Progenitor cell of endocrine pancreas (in vitro differentiated cells): Measurements from ENCODE around the gene ATP2A2. TPM values are rescaled to one million over a fixed set of nuclear protein-coding genes. Genes with fewer than 3 reads are reported as not detected.

Experiments
- DNase-seq: peaks from one replicate; pipeline ENCODE4 v3.0.0; 2021; ENCODE audit warnings: low spot score; ENCODE audit not compliant: unreplicated experiment
- H3K27ac Mint-ChIP-seq: 2 replicates; pipeline ENCODE4 v1.8.0; 2021; ENCODE audit warnings: mild to moderate bottlenecking, moderate library complexity, mixed read lengths
- H3K27me3 Mint-ChIP-seq: 2 replicates; pipeline ENCODE4 v1.8.0; 2021; ENCODE audit warnings: mixed read lengths
- H3K36me3 Mint-ChIP-seq: 2 replicates; pipeline ENCODE4 v1.8.0; 2022; ENCODE audit warnings: mixed read lengths; ENCODE audit not compliant: insufficient read depth
- H3K4me1 Mint-ChIP-seq: 2 replicates; pipeline ENCODE4 v1.8.0; 2021; ENCODE audit warnings: low read depth, mixed read lengths
- H3K4me3 Mint-ChIP-seq: 2 replicates; pipeline ENCODE4 v1.8.0; 2021; ENCODE audit warnings: low read depth, mild to moderate bottlenecking, moderate library complexity, mixed read lengths
- H3K9me3 Mint-ChIP-seq: 2 replicates; pipeline ENCODE4 v1.8.0; 2021; ENCODE audit warnings: low read depth, mixed read lengths
- total RNA-seq: library from RNA; stranded (reverse); gene quantifications from 2 replicates; pipeline ENCODE4 v1.2.1, GENCODE V29; 2021
- TF ChIP-seq, protein P1 (sequence below): fragments of 200-600 bp; sonication (generic); IDR thresholded peaks from one replicate; pipeline ENCODE4 v1.5.0; 2021; ENCODE audit warnings: antibody characterized with exemption, mild to moderate bottlenecking; ENCODE audit not compliant: unreplicated experiment

ATP2A2 gene
- total RNA-seq, 1 donor from 2014 or later, result 167 TPM

DNA sequence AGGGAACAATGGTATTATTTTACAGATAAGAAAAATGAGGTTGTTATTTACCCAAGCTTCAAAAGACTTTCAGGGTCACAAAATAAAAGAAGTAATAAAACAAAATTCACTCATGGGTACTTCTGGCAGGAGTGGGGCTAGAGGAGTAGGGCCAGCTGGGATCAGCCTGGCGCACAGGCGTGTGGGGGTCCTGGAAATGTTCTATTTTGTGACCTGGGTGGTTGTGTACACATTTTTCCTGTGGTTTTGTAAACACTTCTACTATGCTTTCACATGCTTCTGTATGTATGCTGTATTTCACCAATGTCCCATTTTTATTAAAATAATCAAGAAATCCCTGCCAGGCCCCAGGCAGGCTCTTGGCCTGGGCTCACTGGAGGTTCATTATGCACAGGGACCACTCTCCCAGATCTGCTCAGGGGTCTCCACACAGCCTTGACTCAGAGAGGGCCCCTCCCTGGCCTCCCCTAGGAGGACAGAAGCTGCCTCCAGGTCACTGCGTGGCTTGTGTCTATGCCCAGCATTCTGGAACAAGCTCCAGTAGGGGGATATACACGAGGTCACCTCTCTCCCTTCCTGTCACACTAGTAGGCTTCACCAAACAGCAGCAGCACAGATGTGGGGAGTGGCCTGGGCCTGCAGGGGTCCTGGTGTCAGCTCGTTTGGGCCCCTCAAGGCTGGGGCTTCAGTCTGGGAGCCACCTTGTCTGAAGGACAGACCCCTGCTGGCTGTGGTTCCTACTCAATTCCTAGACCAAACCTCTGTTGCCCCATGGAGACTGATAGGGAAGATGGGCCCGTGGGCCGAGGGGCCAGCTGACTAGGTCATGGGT lies 84.7 kb downstream of the ATP2A2 start:
- TF ChIP-seq, protein P1, sequence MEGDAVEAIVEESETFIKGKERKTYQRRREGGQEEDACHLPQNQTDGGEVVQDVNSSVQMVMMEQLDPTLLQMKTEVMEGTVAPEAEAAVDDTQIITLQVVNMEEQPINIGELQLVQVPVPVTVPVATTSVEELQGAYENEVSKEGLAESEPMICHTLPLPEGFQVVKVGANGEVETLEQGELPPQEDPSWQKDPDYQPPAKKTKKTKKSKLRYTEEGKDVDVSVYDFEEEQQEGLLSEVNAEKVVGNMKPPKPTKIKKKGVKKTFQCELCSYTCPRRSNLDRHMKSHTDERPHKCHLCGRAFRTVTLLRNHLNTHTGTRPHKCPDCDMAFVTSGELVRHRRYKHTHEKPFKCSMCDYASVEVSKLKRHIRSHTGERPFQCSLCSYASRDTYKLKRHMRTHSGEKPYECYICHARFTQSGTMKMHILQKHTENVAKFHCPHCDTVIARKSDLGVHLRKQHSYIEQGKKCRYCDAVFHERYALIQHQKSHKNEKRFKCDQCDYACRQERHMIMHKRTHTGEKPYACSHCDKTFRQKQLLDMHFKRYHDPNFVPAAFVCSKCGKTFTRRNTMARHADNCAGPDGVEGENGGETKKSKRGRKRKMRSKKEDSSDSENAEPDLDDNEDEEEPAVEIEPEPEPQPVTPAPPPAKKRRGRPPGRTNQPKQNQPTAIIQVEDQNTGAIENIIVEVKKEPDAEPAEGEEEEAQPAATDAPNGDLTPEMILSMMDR, result no peak
- H3K27ac Mint-ChIP-seq, result no peak overlapping the region
- no peaks in the 10 kb centered on the region for H3K9me3 Mint-ChIP-seq
- H3K4me1 Mint-ChIP-seq, result no peaks in the 10 kb centered on the region
- no peak for DNase-seq
- peaks cover 2% of the 10 kb centered on the region for H3K36me3 Mint-ChIP-seq
- H3K4me3 Mint-ChIP-seq, result no peak overlapping the region
- no peaks in the 10 kb centered on the region for H3K27me3 Mint-ChIP-seq

DNA sequence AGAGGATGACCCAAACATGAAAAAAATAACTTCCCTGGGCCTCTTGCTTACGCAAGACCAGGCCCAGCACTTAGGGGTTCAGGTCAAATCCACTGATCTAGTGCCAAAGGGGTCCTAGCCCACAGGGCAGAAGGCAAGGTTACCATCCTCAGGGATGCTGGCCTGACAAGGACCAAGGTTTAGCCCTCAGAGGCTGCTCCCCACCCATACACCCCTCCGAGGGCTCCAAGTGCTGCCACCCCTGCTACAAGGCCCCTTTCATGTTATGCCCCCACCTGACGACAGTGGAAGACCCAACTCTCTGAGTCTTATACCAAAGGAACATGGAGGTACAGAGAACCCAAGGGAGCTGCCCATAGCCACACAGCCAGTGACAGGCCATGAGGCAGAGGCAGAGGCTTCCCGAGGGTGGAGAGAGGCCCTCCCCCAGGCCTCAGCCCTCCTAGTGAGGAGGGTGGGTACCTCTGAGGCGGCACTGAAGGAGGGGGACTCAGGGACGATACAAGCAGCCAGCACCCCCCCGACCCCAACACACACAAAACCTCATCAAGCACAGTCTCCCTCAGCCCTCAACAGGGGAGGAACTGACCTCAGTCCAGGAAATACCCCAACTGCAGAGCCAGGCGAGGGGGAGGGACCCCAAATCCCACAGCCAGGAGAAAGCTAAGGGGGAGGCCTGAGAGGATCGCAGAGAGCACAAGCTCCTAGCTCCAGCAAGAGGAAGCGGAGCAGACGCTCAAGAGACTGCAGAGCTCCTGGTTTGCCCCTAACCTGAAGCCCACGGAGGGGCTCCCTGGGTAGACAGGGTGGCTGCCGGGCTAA lies 85.5 kb downstream of the ATP2A2 start:
- Mint-ChIP-seq H3K36me3 (peaks cover 2% of the 10 kb centered on the region), H3K9me3 (no peaks in the 10 kb centered on the region), H3K4me3 (no peak overlapping the region), H3K4me1 (no peaks in the 10 kb centered on the region), H3K27me3 (no peaks in the 10 kb centered on the region), H3K27ac (no peak overlapping the region)
- TF ChIP-seq, protein P1, result no peak
- no peak for DNase-seq

DNA sequence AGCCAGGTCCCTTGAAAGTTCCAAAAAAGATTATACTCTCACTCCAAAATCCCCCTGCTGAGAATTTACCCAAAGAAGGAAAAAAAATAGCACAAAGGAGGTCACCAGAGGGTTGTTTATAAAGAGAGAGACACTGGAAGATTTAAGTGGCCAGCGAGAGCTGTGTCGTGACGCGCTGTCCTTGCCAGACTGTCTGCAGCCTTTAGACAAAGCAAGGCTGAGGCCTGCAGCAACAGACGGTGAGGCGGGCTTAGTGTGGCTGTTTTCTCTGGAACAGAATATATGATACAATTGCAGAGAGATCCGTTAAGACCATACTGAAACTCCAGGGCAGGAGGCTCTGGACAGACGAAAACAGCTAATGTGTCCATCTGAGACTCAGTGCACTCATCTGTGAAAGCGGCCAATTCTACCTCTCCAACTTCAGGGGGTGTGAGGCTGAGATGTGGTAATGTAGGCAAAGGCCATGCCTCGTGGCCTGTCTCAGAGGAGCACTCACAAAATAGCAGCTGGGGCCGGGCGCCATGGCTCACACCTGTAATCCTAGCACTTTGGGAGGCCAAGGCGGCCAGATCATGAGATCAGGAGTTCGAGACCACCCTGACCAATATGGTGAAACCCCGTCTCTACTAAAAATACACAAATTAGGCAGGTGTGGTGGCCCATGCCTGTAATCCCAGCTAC lies 86.3 kb downstream of the ATP2A2 start:
- no peaks in the 10 kb centered on the region for H3K27me3 Mint-ChIP-seq
- H3K4me1 Mint-ChIP-seq, result no peaks in the 10 kb centered on the region
- H3K4me3 Mint-ChIP-seq, result no peak overlapping the region
- no peak for DNase-seq
- no peak overlapping the region for H3K27ac Mint-ChIP-seq
- no peaks in the 10 kb centered on the region for H3K9me3 Mint-ChIP-seq
- peaks cover 2% of the 10 kb centered on the region for H3K36me3 Mint-ChIP-seq
- TF ChIP-seq, protein P1, result no peak

DNA sequence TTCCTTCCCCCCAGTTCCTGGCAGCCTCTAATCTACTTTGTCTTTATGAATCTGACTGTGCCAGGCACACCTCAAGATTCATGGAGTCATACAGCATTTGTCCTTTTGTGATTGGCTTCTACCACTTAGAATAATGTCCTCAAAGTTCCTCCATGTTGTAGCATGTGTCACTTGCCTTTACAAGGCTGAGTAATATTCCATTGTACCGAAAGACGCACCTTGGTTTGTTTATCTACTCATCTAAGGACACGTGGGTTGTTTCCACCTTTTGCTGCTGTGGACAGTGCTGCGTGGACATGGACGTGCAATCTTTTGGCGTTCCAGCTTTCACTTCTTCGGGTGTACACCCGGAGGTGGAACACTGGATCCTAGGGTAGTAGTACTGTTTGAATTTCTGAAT lies 88.9 kb downstream of the ATP2A2 start:
- TF ChIP-seq, protein P1, result no peak
- Mint-ChIP-seq H3K4me3 (no peak overlapping the region), H3K9me3 (no peaks in the 10 kb centered on the region), H3K27ac (no peak overlapping the region), H3K4me1 (no peaks in the 10 kb centered on the region), H3K27me3 (no peaks in the 10 kb centered on the region), H3K36me3 (peaks cover 4% of the 10 kb centered on the region)
- no peak for DNase-seq

DNA sequence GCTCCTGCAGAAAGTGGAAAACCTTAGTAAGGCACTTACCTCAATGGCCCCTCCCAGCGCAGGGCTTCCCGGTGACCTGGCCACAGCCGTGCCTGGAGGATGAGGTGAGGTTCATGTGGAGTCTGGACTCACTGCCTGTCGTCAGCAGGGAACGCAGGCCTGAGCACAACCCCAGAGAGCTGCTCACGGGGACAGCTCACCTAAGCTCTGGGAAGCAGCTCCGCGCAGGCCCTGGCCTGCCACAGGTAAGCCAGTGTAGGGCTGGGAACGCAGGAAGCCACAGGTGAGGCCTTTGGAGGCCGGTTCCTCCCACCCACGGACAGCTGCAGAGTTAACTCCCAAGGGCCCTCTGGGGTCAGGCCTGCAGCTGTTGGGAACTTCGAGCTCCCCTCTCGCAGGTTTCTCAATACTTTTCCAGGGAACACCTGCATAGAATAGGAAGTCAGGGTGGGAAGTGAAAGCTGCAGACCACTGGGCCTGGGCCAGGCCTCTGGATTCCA lies 89.7 kb downstream of the ATP2A2 start:
- H3K9me3 Mint-ChIP-seq, result no peaks in the 10 kb centered on the region
- TF ChIP-seq, protein P1, result no peak
- no peaks in the 10 kb centered on the region for H3K27me3 Mint-ChIP-seq
- H3K4me1 Mint-ChIP-seq, result no peaks in the 10 kb centered on the region
- H3K36me3 Mint-ChIP-seq, result peaks cover 8% of the 10 kb centered on the region
- no peak for DNase-seq
- no peak overlapping the region for H3K4me3 Mint-ChIP-seq
- H3K27ac Mint-ChIP-seq, result no peak overlapping the region
